ENCODE data around the gene ZNF774.

DNA sequence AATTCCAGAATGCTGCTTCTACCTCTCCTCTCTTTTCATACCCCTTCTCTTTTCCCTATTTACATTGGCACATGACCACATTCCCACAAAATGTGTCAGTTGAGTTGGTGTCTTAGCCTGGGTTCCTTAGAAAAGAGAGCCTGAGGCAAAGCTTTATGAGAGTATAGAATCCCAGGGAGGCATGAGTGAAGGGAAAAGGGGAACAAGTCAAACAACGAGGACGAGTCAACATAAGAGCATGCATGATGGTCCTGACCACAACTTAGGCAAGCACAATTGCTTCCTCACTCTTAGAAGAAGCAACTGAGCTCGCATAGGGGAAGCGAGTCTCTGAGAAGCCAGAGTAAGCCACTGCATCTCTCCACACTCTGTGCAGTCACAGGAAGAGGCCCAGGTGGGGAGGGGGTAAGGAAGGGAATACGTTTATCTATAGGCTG is 15.4 kb upstream of the ZNF774 start:
- TF ChIP-seq, protein P1, sequence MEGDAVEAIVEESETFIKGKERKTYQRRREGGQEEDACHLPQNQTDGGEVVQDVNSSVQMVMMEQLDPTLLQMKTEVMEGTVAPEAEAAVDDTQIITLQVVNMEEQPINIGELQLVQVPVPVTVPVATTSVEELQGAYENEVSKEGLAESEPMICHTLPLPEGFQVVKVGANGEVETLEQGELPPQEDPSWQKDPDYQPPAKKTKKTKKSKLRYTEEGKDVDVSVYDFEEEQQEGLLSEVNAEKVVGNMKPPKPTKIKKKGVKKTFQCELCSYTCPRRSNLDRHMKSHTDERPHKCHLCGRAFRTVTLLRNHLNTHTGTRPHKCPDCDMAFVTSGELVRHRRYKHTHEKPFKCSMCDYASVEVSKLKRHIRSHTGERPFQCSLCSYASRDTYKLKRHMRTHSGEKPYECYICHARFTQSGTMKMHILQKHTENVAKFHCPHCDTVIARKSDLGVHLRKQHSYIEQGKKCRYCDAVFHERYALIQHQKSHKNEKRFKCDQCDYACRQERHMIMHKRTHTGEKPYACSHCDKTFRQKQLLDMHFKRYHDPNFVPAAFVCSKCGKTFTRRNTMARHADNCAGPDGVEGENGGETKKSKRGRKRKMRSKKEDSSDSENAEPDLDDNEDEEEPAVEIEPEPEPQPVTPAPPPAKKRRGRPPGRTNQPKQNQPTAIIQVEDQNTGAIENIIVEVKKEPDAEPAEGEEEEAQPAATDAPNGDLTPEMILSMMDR (IDR thresholded peaks at IDR 0.05): no peak
- TF ChIP-seq POLR2AphosphoS5 (IDR thresholded peaks at IDR 0.05): peak in 1 of 3 donors; percentile 16
- no peak for TF ChIP-seq POLR2A (IDR thresholded peaks at IDR 0.05)

Measured in breast epithelium (tissue), 3 donors.